ENCODE results near the gene WDR6.

DNA sequence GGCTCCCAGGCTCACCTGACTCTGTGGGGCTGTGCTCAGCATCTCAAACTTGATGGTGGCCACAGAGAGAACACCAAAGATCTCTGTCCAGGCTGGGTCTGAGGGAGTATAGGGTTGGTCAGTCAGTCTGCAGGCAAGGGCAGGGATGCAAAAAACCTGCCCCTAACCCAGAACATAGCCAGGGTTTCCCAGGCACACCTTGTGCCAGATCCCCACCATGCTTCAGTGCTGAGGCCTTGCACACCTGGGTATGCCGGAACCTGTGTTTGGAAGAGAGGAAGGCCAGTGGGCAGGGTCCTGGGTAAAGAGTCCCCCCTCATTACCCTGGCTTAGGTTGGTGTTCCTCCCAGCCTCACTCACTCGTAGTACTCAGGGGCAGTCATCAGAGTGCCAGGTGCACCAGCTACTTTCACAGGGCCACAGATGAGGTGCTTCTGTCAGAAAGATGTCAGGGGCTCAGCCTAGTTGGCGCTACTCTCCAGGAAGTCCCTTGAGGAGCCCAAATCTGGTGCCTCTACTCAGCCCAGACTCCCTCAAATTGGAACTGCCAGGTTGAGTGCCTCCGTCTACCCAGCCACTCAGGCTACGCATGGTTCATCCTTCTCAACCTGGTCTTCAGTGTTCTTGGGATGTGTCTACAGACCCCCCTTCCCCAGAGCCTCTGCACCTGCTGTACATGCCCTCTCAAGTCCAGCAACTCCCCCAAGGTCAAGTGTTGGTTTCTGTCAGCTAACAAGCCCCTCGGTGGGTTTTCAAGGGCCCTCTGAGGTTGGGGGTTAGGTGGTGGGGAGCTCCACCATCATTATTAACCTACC, 9.4 kb downstream of the WDR6 start:
- TF ChIP-seq, protein P1, sequence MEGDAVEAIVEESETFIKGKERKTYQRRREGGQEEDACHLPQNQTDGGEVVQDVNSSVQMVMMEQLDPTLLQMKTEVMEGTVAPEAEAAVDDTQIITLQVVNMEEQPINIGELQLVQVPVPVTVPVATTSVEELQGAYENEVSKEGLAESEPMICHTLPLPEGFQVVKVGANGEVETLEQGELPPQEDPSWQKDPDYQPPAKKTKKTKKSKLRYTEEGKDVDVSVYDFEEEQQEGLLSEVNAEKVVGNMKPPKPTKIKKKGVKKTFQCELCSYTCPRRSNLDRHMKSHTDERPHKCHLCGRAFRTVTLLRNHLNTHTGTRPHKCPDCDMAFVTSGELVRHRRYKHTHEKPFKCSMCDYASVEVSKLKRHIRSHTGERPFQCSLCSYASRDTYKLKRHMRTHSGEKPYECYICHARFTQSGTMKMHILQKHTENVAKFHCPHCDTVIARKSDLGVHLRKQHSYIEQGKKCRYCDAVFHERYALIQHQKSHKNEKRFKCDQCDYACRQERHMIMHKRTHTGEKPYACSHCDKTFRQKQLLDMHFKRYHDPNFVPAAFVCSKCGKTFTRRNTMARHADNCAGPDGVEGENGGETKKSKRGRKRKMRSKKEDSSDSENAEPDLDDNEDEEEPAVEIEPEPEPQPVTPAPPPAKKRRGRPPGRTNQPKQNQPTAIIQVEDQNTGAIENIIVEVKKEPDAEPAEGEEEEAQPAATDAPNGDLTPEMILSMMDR (IDR thresholded peaks at IDR 0.05): no peak
- TF ChIP-seq POLR2A (IDR thresholded peaks at IDR 0.05): no peak
- TF ChIP-seq POLR2AphosphoS5 (IDR thresholded peaks at IDR 0.05): no peak

Data from prostate gland (tissue), 2 donors.